ENCODE measurements around the gene MBTPS1.
"Not testable (repeated sequence)": the region's sequence is repeated elsewhere in the genome, so short reads cannot be mapped to it uniquely, and the experiment has no call there.

Gene MBTPS1

DNA sequence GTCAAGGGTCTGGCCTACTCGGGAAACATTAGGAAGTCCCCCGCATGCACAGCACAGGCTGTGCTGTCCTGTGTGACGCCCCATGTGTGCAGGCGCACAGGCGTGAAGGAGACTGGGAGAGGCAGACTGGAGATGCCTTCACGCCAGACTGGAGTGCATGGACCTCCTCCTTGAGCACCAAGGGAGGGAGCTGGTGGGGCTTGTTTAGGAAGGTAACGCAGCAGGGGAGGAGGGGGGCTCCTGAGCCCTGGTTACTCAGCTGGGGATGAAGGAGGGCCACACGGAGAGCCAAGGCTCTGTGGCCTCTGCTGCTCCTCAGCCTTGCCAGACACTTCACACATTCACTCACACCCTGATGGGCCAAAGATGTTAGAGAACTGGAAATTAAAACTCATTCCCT is 20.5 kb upstream of the MBTPS1 start:
- DNase-seq = no peak

DNA sequence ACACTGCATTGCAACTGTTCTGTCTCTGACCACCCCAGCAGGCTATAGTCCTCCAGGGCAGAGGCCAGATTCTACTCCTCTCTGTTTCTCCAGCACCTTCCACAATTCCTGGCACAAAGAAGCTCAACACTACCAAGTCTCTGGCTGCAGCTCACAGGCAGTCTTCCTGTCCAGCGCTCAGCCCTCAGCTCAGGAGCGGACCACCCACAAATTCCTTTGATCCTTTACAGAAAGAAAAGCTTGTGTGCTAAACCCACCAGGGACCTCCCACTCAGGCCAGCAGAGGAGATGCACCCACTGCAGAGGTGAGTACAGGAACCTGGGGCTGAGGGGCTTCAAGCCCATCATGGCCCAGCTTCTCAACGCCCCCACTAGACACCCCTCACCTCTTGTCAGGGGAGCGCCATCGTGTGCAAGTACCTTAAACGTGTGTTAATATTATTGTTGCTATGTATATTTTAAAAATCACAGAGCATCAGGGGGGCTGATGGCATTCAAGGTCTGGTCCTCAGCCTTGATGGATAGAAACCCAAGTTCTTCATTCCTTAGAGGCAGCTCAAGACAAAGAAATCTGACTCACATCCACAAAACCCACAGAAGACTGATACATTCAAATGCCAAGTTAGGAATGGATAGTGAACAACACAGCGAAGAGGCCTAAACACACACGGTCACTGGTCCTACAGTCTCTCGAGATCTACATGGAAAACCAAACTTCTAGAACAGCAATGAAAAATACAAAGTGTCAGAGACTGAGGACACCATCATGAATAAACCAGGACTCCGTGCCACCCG is 19.8 kb upstream of the MBTPS1 start:
- DNase-seq = peak; percentile 35

DNA sequence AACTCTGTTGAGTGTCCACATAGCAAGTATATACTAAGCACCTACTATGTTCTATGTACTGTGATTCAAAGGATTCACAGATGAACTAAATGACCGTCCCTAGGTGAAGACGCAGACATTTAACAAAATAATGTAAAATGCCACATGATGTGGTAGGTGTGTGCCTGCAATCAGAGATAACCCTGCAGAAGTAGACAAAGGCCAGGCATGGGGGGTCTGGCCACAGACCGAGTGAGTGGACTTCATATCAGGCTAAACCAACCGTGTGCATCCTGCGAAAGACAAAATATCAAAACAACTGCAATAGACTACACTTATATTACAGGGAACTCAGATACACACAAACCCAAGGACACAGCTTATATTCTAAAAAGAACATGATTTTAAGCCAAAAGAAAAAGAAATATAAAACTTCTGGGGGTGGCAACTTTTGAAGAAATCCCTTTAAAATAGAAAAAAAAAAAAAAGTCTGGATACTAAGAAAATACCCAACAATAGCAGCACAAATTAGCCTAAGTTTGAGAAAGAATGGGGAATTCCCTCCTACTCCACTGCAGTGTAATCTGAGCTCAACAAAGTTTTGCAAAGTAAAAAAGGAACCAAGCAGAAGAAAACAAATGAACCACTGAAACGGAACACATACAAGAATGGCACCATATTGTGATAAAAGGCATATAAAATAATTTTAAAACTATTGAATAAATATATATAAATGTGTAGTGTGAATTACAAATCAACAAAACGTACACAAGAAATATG is 16.0 kb upstream of the MBTPS1 start:
- DNase-seq = no peak

DNA sequence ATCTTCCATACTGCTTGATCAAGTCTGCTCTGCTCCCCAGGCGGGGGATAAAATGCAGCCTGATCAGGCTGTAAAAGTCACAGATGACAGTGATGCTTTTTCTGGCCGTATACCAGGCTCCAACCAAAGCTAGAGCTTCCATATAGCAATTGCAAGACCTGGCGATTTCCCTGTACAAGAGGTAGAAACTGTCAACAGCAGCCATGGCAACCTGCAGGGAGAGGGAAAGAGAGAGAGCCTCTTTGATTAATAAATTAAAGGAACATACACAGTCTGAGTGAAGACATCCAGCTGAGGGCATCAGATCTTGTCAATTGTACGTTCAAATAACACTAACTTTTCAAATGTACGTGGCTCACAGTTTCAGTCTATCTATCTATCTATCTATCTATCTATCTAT is 14.4 kb upstream of the MBTPS1 start:
- DNase-seq = no peak

- no peak for DNase-seq
Measured at GRCh38 chr16:84124257-84125073, 7.7 kb upstream of the MBTPS1 start.

GRCh38 chr16:84121007-84121406 is 4.3 kb upstream of the MBTPS1 start:
- DNase-seq = no peak

DNA sequence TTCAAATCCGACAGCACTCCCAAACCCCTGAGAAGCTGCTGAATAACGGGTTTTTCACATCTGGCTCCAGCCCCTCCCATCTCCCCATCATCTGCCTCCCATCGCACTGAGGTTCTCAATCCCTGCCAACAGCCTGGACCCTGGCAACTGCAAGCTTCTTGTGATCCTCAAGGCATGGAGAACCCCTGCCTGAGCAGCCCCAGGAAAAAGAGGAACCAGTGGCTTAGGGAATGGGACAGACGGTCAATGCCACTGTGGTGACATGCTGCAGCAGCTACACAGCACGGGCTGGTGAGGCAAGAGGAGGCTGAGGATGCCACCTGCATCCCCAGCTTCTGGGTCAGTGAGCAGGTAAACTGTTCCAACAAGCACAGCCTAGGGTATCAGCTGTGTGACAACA is 3.3 kb upstream of the MBTPS1 start:
- DNase-seq = no peak

DNA sequence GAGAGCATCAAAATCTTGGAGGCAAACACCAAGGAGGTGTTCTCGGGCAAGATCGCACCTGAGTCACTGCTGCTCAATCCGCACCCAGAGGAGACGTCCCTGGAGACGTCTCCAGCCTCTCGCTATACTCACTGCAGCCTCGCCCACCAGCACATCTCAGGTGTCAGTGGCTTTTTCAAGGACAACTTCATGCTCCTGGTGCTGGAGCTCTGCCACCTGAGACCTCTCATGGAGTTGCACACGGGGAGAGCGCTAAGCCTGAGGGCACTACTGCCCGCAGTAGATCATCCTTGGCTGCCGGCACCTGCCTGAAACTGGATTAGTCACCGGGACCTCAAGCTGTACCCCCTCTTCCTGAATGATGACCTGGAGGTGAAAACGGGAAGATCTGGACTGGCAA is 2.6 kb upstream of the MBTPS1 start:
- DNase-seq = no peak

GRCh38 chr16:84118315-84118714 is 1.6 kb upstream of the MBTPS1 start:
- DNase-seq = not testable (repeated sequence)

GRCh38 chr16:84117494-84117843 is 727 bp upstream of the MBTPS1 start:
- no peak for DNase-seq

GRCh38 chr16:84115919-84116719 is 623 bp downstream of the MBTPS1 start:
- peak; percentile 21 for DNase-seq

GRCh38 chr16:84111949-84112348 is 4.8 kb downstream of the MBTPS1 start:
- DNase-seq = not testable (repeated sequence)

DNA sequence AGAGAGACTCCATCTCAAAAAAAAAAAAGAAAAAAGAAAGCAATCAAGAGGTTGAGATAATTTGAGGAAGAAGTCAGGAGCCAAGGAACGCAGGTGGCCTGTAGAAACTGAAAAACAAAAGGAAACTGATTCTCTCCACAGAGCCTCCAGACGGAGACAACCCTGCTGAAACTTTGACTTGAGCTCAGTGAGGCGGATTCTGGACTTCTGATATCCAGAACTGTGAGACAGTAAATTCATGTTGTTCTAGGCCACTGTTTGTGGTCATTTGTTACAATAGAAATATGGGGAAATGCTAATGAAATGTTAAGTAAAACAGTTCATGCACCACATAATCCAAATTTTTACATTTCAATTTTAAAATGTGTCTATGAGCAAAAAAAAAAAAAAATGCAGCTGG is 5.2 kb downstream of the MBTPS1 start:
- no peak for DNase-seq

GRCh38 chr16:84110527-84110926 is 6.2 kb downstream of the MBTPS1 start:
- no peak for DNase-seq

GRCh38 chr16:84109598-84110335 is 7.0 kb downstream of the MBTPS1 start:
- no peak for DNase-seq

DNA sequence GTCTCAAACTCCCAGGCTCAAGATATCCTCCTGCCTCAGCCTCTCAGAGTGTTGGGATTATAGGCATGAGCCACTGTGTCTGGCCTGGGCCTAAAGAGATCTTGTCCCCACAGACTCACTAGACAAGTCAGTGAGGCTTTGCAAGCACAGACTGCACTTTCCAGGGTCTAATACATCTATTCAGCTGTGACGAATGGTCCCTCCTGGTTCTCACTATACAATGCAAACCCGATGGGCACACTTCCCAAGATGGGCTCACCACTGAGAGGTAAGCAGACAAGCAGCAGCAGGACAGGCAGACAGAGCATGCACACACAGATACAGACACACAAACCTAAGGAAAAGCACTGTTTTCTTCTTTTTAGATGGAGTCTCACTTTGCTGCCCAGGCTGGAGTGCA is 8.8 kb downstream of the MBTPS1 start:
- DNase-seq = no peak

GRCh38 chr16:84105948-84106740 is 10.6 kb downstream of the MBTPS1 start:
- DNase-seq = no peak

DNA sequence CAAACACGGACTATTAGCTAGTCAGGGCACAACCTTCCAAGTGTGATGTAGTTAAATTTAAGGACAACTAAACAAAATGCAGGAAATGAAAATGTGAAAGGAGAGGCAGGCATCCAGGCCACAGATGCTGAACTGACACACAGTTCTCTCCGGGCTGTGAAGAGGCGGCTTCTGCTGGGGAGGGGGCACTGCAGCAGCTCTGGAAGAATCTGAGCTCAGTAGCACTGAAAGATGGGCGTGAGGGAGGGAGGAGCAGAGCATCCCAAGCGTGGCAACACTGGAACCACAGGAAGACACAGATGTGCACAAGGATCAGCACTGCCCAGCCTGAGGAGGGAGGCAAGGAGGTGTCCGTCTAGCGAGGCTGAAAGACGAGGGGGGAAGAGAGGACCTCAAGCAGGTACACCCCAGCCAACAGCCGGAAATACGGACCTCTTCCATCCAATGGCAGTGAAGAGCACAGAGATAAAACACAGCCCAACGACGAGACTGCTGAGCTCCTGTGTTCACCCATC is 11.4 kb downstream of the MBTPS1 start:
- DNase-seq = no peak

- DNase-seq = no peak
Measured at GRCh38 chr16:84104231-84104630, 12.5 kb downstream of the MBTPS1 start.

- DNase-seq = no peak
Measured at GRCh38 chr16:84103678-84104077, 13.1 kb downstream of the MBTPS1 start.

DNA sequence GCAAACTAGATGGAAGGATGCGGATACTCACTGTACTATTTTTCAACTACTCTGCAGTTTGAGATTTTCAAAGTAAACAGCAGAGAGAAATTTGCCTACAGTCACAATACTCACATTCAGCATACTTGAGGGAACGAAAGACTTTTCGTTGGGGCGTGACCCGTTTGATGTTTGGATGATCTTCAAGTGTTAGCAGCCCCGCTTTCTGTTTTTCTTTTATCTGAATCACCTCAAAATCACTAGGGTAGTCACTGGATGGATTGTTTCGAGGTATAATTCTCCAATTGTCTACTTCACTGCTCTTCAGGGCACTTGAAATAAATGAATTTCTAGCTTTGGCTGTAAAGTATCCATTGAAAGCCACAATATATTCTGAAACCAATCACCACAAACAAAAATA is 17.8 kb downstream of the MBTPS1 start:
- no peak for DNase-seq
